ENCODE measurements around the gene GIGYF2. TPM values are rescaled to one million over a fixed set of nuclear protein-coding genes. Genes with fewer than 3 reads are reported as not detected.
A peak's percentile ranks its signal among the peaks of the same experiment; 100 is the strongest.

Gene GIGYF2
- total RNA-seq, 1 experiment from 2014 or later: 40.4 TPM

DNA sequence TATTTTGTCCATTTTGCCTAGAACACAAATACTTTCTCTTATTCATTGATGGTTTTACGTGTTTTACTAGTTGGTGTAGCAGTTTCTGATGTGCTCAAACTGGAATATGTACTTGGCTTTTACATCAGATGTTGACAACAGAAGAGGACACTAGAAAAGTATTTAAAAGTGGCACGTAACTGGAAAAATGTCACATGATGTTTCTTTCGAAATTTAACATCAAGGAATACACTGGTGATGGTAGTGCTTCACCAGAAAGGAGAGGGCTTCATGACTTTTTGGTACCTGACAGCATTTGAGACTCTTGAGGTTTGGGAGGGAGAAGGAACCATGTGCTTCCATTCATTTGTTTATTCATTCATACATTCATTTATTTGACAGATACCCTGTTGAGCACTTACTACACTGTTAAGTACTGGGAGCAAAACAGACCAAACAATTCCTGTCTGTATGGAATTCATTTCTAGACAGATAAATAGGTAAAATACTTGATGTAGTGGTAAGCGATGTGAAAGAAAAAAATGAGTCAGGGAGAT lies 1.5 kb downstream of the GIGYF2 start:
- peak overlapping the region; percentile 23 for H3K27ac Mint-ChIP-seq (ENCODE audit: unreplicated experiment)

DNA sequence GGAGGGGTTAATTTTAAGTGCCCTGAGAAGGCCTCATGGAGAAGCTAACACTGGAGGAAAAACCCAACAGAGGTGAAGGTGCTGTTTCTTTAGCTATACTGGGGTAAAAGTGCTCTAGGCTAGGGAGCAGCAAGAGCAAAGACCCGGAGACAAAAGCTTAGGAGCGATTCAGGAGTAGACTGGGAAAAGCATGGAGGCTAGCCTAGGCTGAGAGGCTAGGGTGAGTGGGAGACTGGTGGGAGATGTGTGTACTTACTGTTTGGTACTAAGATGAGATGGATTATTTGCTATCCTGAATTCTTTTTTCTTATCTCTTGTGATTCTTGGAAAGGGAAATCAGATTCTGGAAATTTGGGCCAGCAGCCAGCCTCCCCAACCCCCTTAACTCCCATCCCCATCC lies 2.0 kb downstream of the GIGYF2 start:
- Mint-ChIP-seq H3K36me3 (ENCODE audit: insufficient read depth, unreplicated experiment) (peaks cover 7% of the 10 kb centered on the region), H3K4me3 (ENCODE audit: unreplicated experiment) (peak overlapping the region; percentile 88), H3K4me1 (ENCODE audit: low read depth, unreplicated experiment) (peaks cover 20% of the 10 kb centered on the region), H3K27me3 (ENCODE audit: insufficient read depth, unreplicated experiment) (no peaks in the 10 kb centered on the region), H3K27ac (ENCODE audit: unreplicated experiment) (peak overlapping the region; percentile 23), H3K9me3 (ENCODE audit: unreplicated experiment) (no peaks in the 10 kb centered on the region)
- peaks cover 6% of the 10 kb centered on the region; the same call in 1 of the 2 replicates for H3K4me1 ChIP-seq
- no TSS peak for BruUV-seq (replicated peaks)
- ChIA-PET POLR2A (interaction anchor here (0.6 kb wide), 1 partner anchor 42 kb away, joined by 3 read pairs; no protein-coding TSS in a partner anchor), CTCF (no interaction called here)
- no peaks in the 10 kb centered on the region for H3K9me3 ChIP-seq
- no peaks in the 10 kb centered on the region for H3K36me3 ChIP-seq (ENCODE audit: control insufficient read depth, insufficient read depth, low read length)
- intact Hi-C loops (cut with micrococcal nuclease; ENCODE audit: unreplicated experiment): no loop called here
- no peak overlapping the region; the same call in 1 of the 2 replicates for H3K4me3 ChIP-seq (ENCODE audit: low read depth, low read length)
- no peaks in the 10 kb centered on the region for H3K27me3 ChIP-seq (replicated peaks; ENCODE audit: control insufficient read depth, insufficient read depth, low read length)
- TF ChIP-seq, protein P1, sequence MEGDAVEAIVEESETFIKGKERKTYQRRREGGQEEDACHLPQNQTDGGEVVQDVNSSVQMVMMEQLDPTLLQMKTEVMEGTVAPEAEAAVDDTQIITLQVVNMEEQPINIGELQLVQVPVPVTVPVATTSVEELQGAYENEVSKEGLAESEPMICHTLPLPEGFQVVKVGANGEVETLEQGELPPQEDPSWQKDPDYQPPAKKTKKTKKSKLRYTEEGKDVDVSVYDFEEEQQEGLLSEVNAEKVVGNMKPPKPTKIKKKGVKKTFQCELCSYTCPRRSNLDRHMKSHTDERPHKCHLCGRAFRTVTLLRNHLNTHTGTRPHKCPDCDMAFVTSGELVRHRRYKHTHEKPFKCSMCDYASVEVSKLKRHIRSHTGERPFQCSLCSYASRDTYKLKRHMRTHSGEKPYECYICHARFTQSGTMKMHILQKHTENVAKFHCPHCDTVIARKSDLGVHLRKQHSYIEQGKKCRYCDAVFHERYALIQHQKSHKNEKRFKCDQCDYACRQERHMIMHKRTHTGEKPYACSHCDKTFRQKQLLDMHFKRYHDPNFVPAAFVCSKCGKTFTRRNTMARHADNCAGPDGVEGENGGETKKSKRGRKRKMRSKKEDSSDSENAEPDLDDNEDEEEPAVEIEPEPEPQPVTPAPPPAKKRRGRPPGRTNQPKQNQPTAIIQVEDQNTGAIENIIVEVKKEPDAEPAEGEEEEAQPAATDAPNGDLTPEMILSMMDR (IDR thresholded peaks at IDR 0.05; ENCODE audit: insufficient read depth in 1 of 2, low read depth in 1 of 2, low read length in 1 of 2, severe bottlenecking in 1 of 2, unreplicated experiment in 1 of 2): no peak
- no peak for DNase-seq

More for the DNA sequence above, 1.5 kb downstream of the GIGYF2 start:
- TF ChIP-seq, protein P1 (IDR thresholded peaks at IDR 0.05; ENCODE audit: insufficient read depth in 1 of 2, low read depth in 1 of 2, low read length in 1 of 2, severe bottlenecking in 1 of 2, unreplicated experiment in 1 of 2): no peak
- ChIA-PET POLR2A (no interaction called here), CTCF (no interaction called here)
- Histone ChIP-seq H3K4me3 (ENCODE audit: low read depth, low read length) (peak overlapping the region; percentile 97), H3K9me3 (no peaks in the 10 kb centered on the region), H3K4me1 (peaks cover 6% of the 10 kb centered on the region; the same call in 1 of the 2 replicates), H3K36me3 (ENCODE audit: control insufficient read depth, insufficient read depth, low read length) (no peaks in the 10 kb centered on the region), H3K27me3 (replicated peaks; ENCODE audit: control insufficient read depth, insufficient read depth, low read length) (no peaks in the 10 kb centered on the region)
- peaks cover 2% of the 10 kb centered on the region for H3K36me3 Mint-ChIP-seq (ENCODE audit: insufficient read depth, unreplicated experiment)
- peak overlapping the region; percentile 88 for H3K4me3 Mint-ChIP-seq (ENCODE audit: unreplicated experiment)
- TSS peak; percentile 53 for BruUV-seq (replicated peaks)
- DNase-seq: no peak
- H3K4me1 Mint-ChIP-seq (ENCODE audit: low read depth, unreplicated experiment): peaks cover 20% of the 10 kb centered on the region
- intact Hi-C loops (cut with micrococcal nuclease; ENCODE audit: unreplicated experiment): no loop called here
- no peaks in the 10 kb centered on the region for H3K27me3 Mint-ChIP-seq (ENCODE audit: insufficient read depth, unreplicated experiment)
- H3K9me3 Mint-ChIP-seq (ENCODE audit: unreplicated experiment): no peaks in the 10 kb centered on the region

DNA sequence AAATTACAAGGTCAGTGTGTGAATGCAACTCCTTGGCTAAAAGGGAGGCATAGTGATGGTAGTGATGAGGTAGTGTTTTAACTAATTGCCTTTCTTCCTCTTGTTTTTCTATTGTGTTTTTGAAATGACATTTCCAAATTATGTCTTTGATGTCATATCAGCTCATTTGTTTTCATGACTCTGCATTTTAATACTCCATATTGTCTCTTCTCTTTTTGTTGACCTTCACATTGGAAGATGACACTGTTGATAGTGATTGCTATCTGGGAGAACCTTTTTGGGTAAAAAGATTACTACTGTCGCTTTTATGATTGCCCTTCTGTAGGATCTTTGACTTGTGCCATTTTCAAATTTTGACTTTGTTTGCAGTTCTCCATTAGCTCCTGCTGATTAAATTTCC lies 3.0 kb downstream of the GIGYF2 start:
- no peak overlapping the region for H3K27ac Mint-ChIP-seq (ENCODE audit: unreplicated experiment)
- intact Hi-C loops (cut with micrococcal nuclease; ENCODE audit: unreplicated experiment): no loop called here
- H3K9me3 ChIP-seq: no peaks in the 10 kb centered on the region
- H3K4me1 Mint-ChIP-seq (ENCODE audit: low read depth, unreplicated experiment): peaks cover 20% of the 10 kb centered on the region
- no peaks in the 10 kb centered on the region for H3K27me3 Mint-ChIP-seq (ENCODE audit: insufficient read depth, unreplicated experiment)
- H3K27me3 ChIP-seq (replicated peaks; ENCODE audit: control insufficient read depth, insufficient read depth, low read length): no peaks in the 10 kb centered on the region
- BruUV-seq (replicated peaks): no TSS peak
- no peak for DNase-seq
- POLR2A ChIA-PET: no interaction called here
- no peaks in the 10 kb centered on the region for H3K36me3 ChIP-seq (ENCODE audit: control insufficient read depth, insufficient read depth, low read length)
- CTCF ChIA-PET: no interaction called here
- H3K4me3 Mint-ChIP-seq (ENCODE audit: unreplicated experiment): no peak overlapping the region
- H3K36me3 Mint-ChIP-seq (ENCODE audit: insufficient read depth, unreplicated experiment): peaks cover 12% of the 10 kb centered on the region
- no peaks in the 10 kb centered on the region for H3K9me3 Mint-ChIP-seq (ENCODE audit: unreplicated experiment)
- TF ChIP-seq, protein P1 (IDR thresholded peaks at IDR 0.05; ENCODE audit: insufficient read depth in 1 of 2, low read depth in 1 of 2, low read length in 1 of 2, severe bottlenecking in 1 of 2, unreplicated experiment in 1 of 2): no peak
- H3K4me3 ChIP-seq (ENCODE audit: low read depth, low read length): no peak overlapping the region
- peaks cover 6% of the 10 kb centered on the region; the same call in 1 of the 2 replicates for H3K4me1 ChIP-seq
